ENCODE measurements around the gene ERC1. TPM values are rescaled to one million over a fixed set of nuclear protein-coding genes. Genes with fewer than 3 reads are reported as not detected.
"Not testable (repeated sequence)": the region's sequence is repeated elsewhere in the genome, so short reads cannot be mapped to it uniquely, and the experiment has no call there.

The ERC1 gene
- polyA plus RNA-seq, 4 donors = 35.3 to 43.4 (median 37.5) TPM

DNA sequence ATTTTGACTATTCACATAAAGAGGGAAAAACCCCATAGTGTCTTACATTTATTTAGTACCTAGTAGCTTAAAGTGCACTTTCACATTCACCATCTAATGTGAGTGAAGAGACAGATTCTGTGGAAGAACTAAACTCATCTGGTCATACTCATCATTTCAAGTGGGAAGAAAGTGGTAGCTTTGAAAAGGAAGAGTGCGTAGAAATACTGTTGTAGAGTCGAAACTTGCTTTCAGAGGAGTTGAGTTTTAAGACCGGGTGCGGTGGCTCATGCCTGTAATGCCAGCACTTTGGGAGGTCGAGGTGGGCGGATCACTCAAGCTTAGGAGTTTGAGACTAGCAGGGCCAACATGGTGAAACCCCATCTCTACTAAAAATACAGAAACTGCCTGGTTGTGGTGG lies 222.2 kb downstream of the ERC1 start:
- DNase-seq (ENCODE audit: low read depth in 4 of 4, low spot score in 2 of 4) = no peak

DNA sequence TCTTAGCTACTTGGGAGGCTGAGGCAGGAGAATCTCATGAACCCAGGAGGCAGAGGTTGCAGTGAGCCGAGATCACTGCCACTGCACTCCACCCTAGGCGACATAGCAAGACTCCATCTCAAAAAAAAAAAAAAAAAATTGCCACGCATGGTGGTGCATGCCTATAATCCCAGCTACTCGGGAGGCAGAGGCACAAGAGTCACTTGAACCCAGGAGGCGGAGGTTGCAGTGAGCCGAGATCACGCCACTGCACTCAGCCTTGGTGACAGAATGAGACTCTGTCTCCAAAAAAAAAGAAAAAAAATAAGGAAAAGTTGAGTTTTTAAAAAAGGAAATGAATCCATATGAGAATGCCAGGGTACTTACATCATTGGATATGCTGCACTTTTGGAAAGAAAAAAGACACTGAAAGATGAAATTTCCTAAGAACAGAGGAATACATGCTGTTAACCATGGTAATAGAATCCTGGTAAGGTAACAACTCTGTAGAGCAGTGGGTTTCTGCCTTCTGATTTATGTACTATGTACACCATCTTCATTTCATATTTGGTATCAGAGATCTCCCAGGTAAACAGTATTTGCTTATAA lies 222.7 kb downstream of the ERC1 start:
- no peak for DNase-seq (ENCODE audit: low read depth in 4 of 4, low spot score in 2 of 4)

DNA sequence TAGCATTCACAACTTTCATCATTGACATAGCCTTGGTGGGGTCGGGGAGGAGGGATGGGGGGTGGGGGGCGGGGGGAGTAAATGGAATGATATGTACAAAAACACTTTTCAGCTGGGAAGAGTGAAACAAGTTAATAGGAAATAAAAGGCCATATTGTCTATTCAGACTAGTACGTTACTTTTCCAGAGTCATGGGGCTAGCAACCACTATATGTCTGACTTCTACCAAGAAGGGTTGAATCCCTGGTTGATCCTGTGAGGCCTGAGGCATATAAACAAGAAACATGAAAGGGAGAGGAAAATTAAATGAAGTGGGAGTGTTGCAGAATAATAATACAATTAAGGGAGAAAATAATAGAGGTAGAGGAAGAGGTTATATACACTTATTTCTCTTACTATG lies 225.5 kb downstream of the ERC1 start:
- no peak for DNase-seq (ENCODE audit: low read depth in 4 of 4, low spot score in 2 of 4)

DNA sequence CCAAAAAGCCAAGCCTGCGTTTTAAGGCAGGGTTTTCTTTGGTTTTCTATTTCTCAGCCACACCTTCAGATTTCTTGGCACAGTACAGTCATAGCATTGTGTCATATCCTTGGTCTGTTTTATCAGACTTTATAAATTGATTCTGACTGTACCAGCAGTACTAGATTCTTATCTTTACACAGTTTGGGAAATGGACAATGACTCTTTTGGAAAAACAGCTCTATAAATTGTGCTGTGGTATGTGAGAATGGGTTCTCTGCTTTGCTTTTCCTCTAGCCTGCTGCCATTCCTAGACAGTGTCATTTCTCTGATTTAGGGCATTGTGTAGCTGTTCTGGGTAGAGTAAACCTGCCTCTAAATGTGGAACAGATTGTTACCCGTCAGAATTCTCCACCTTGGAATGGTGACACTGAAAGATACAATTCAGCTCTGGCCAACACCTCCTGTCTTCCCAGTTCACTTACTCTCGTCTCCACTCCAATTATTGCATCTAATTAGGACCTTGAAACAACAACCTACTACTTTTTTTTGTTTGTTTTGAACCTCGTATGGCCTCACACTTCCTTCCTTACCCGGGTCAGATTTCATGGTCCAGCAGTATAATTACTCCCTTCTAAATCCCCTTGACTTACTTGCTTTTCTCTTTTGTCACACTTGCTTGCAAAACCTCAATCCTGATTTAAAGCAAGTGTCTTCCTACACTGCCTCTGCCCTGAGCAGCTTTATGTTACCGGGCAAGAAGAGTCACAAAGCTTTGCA lies 226.3 kb downstream of the ERC1 start:
- peak in 2 of 4 donors; percentile 59 to 76 for DNase-seq (ENCODE audit: low read depth in 4 of 4, low spot score in 2 of 4)

DNA sequence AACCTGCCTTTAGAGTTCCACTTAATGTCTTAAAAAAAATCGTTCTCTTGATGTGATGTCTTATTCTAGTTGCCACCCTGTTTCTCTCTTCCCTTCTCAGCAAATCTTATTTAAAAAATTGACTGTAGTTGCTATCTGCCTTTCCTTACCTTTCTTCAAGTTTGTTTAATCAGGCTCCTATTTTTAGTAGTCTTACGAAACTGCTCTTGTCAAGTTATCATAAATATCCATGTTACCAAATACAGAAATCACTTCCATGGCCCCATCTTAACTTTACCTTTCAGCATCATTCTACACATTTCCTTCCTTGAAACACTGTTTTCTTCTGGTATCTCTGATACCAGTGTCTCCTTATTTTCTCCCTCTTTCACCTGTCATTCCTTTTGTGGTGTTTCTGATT lies 227.3 kb downstream of the ERC1 start:
- no peak for DNase-seq (ENCODE audit: low read depth in 4 of 4, low spot score in 2 of 4)

DNA sequence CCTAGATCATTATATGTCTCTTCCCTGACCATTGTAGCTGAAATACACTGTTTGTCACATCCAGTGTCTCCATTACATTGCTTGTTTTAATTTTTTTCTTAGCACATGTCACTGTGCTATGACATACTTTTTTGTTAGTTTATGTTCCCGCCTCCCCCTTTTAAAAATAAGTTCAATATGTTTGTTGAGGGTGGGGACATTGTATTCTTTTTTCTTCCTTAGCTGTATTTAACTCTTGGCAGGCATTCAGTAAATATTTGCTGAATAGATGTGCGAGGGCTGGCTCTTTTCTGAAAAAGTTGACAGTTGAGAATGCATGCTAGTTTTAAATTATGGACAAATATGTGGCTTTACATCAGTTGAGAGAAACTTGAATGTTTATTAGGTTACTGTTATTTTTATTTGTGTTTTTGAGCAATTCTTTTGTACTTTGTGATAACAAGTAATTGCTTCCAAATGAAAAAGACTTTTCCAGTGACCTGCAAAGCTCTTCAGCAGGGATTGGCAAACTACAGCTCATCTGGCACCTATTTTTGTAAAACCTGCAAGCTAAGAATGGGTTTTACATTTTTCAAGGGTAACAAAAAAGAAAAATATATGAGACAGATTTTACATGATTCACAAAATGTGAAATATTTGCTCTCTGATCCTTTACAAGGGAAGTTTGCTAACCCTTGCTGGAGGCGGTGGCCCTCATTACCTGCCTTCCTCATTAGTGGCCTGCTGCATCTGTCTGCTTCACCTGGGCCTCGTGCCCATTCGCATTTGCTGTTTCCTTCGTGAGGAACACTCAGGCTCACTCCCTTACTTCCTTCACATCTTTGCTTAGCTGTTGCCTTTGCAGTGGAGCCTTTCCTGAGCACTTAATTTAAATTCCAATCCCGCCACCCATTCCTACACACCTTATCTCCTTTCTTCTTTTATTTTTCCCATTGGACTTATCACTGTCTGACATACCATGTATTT lies 229.4 kb downstream of the ERC1 start:
- DNase-seq (ENCODE audit: low read depth in 4 of 4, low spot score in 2 of 4) = no peak

DNA sequence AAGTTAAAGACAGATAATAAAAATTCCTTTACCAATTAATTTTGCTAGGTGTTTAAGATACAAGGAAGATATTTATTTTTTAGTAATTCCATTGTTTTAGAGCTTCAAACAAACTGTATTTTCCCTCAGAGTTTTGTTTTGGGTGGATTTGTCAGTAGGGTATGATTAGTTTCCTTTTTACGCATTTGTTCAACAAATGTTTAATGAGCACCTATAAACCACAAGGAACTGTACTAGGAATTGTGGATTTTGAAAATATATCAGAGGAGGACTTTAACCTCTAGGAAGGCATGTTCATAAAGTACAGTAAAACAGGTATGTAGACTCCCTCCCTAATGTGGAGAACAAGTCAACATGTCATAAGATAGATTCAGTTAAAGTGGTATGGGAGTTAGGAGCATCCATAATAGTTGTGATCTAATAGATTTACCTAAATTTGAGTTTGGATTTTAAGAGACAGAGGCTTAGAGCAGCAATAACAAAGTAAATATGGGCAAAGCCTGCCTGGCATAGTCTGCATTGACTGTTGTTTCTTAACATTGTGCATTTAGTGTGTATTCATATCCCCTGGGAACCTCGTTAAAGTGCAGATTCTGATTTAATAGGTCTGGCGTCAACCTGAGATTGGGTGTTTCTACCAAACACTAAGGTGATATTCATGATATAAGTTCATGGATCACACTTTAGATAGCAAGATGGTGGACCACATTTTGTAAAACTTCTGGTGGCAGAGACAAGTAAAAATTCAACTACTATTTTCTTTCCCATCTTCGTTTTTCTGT lies 232.0 kb downstream of the ERC1 start:
- no peak for DNase-seq (ENCODE audit: low read depth in 4 of 4, low spot score in 2 of 4)

DNA sequence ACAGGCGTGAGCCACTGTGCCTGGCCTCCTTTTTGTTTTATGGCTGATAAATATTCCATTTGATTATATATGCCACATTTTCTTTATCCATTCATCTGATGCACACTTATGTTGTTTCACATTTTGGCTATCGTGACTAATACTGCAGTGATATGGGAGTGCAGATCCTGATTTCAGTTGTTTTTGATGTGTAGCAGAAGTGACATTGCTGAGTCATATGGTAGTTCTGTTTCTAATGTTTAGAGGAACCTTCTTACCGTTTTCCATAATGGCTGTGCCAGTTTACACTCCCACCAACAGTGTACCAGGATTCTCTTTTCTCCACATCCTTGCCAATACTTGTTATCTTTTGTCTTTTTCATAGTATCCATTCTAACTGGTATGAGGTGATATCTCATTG lies 235.9 kb downstream of the ERC1 start:
- DNase-seq (ENCODE audit: low read depth in 4 of 4, low spot score in 2 of 4) = no peak

DNA sequence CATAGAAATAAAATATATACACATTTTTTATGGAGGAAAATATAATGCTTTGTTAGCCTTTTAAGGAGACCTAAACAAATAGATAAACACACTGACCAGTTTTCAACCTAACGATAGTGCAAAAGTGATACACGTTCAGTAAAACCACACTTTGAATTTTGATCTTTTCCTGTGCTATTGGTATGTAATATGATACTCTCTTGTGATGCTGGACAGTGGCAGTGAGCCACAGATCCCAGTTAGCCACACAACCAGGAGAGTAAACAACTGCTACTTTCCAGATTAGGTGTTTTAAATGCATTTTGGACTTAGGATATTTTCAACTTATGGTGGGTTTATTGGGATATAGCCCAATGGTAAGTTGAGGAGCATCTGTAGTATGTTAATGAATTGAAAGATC lies 243.1 kb downstream of the ERC1 start:
- no peak for DNase-seq (ENCODE audit: low read depth in 4 of 4, low spot score in 2 of 4)

DNA sequence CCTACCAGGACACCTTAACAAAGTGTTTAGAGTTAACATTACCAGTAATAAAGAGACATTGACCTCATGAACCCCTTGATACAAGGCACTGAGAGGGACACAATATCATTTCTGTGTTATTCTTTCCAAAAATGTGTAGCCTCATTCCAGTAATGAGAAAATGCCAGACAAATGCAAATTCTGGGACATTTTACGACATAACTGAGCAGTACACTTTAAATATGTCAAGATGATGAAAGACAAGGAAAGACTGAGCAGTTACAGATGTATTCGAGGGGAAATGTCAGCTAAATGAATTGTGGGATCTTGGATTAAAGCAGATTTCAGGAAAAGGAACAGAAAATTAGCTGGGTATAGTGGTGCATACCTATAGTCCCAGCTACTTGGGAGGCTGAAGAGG lies 255.6 kb downstream of the ERC1 start:
- DNase-seq (ENCODE audit: low read depth in 4 of 4, low spot score in 2 of 4) = peak in 1 of 4 donors; percentile 9

DNA sequence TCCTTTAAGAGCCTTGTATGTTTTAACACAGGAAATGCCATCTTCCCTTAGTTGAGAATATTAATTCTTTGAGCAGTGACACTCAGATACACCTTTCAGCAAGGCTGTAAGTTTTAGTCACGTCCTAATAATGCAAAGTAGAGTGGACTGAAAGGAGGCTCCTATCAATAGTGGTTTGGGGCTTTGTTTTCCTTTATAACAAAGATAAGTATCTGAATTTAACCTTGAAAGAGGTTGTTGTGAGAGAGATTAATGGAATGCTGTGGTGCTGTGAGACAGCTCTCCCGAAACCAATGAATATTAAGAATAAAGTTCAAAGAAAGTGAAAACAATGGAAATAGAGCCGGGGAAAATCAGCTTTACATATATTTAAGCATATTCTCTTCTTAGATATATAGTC lies 259.6 kb downstream of the ERC1 start:
- DNase-seq (ENCODE audit: low read depth in 4 of 4, low spot score in 2 of 4) = no peak

DNA sequence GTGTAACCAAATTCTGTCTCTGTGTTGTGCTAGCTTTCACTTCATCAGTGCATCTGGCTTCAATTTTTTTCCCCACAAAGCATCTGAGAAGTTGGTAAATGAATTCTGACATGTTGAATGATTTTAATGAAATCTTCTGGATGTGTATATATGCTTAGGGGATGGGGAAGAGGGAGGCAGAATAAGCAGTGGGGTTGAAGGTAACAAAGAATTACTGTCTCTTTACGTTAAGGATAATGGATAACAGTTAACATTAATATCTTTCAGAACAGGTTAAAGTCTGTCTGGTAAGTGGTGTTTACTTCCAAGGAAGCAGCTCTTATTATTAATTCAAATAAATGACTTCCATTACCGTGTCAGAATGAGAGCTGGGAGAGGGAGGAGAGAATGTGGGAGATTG lies 261.7 kb downstream of the ERC1 start:
- DNase-seq (ENCODE audit: low read depth in 4 of 4, low spot score in 2 of 4) = no peak

DNA sequence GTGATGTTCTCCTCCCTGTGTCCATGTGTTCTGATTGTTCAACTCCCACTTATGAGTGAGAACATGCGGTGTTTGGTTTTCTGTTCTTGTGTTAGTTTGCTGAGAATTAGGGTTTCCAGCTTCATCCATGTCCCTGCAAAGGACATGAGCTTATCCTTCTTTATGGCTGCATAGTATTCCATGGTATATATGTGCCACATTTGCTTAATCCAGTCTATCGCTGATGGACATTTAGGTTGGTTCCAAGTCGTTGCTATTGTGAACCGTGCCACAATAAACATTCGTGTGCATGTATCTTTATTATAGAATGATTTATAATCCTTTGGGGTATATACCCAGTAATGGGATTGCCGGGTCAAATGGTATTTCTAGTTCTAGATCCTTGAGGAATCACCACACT lies 264.1 kb downstream of the ERC1 start:
- not testable (repeated sequence) for DNase-seq (ENCODE audit: low read depth in 4 of 4, low spot score in 2 of 4)

DNA sequence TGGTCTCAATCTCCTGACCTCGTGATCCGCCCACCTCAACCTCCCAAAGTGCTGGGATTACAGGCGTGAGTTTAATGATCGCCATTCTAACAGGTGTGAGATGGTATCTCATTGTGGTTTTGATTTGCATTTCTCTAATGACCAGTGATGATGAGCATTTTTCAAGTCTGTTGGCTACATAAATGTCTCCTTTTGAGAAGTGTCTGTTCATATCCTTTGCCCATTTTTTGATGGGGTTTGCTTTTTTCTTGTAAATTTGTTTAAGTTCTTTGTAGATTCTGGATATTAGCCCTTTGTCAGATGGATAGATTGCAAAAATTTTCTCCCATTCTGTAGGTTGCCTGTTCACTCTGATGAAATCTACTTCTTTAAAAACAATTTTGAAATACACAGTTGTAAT lies 264.8 kb downstream of the ERC1 start:
- not testable (repeated sequence) for DNase-seq (ENCODE audit: low read depth in 4 of 4, low spot score in 2 of 4)

DNA sequence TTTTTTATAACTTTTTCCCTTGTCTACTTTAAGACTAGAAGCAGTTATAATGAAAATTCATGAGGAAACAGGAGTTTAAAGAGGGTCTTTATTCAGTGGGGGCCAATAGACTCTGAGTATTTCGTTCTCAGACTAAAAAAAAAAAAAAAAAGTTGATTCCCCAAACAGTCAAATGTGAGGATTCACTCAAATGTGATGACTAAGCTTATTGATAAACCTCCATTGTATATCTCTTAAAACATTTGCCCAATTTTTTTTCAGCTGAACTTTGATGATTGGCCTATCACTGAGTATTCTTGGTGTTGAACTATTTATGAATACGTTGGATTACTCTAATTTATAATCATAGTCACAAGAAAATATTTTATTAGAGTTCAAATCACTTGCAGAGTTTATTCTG lies 265.3 kb downstream of the ERC1 start:
- DNase-seq (ENCODE audit: low read depth in 4 of 4, low spot score in 2 of 4) = no peak

DNA sequence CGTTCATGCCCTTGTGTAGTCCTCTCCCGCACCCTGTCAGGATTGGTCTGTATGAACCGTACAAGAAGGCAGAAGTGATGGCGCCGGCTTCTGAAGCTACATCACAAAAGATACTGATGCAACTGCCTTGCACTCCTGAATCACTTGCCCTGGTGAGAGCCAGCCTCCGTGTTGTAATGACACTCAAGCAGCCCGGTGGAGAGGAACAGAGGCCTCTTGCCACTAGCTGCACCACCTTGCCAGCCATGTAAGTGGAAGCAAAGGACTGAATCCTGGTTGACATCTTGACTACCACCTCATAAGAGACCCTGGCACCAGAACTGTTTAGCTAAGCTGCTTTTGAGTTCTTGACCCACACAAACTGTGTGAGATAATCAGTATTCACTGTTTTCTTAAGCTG lies 266.0 kb downstream of the ERC1 start:
- no peak for DNase-seq (ENCODE audit: low read depth in 4 of 4, low spot score in 2 of 4)

DNA sequence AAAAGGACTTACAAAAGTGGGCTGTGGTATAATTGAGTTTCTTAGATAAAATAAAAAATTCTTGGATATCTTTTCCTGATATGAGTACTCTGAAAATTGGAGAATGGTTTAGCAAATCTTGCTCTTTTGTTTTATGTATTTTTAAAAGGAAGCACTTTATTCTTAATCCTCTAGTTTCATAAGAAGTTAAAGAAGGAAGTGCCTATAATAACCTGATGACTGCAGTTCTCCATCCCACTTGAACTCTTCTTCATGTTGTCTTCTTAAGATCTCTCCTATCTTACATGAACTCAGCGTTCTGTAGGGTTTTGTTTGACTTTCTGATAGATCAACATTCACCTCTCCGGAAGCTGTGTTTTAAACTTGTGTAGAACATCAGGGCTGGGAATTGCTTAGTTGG lies 271.0 kb downstream of the ERC1 start:
- DNase-seq (ENCODE audit: low read depth in 4 of 4, low spot score in 2 of 4) = no peak

DNA sequence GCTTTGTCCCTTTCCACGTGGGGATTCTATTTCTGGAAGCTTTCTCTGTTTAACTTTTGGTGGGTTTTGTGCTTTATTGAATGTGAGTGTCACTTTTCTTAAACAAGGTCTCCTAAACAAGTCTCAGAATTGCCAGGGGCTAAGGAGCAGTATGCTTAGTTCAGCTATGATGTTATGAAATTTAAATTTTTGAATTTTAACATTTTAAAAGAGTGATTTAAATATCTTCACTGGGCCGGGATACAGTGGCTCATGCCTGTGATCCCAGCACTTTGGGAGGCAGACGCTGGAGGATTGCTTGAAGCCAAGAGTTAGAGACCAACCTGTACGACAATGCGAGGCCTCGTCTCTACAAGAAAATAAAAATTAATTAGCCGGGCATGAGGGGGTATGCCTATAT lies 276.2 kb downstream of the ERC1 start:
- DNase-seq (ENCODE audit: low read depth in 4 of 4, low spot score in 2 of 4) = no peak

DNA sequence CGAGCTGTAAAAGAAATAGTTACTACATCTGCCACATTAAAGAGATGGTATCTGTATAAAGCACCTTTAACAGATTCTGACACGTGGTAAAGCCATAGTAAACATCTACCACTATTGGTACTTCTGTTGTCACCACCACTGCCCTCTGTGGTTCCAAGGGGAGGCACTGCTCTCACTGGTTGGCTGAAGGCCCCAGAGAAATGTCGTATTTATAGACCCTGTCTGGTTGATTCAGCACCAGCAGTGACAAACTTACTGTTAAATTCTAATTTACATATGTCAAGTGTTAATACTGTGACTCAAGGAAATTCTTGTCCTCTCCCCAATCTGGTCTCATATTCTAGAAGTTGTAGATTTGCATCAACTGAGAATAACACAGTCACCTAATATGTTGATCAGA lies 281.1 kb downstream of the ERC1 start:
- no peak for DNase-seq (ENCODE audit: low read depth in 4 of 4, low spot score in 2 of 4)

DNA sequence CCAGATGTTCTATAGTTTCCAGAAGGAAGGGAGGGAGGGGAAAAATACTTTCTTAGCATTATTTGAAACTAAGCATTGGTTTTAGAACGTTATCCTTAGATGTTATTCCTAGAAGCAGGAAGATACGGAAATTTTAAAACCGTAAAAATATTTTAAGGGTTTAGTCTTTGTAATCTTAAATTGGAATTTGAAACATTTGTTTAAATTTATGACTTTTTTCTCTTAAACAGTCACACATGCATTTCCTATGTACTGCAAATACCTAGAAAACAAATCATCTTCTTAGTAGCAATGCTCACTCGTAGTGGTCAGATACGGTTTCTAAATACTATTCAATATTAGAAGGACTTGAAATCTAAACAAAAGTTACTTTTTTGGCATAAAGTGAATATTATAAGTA lies 282.0 kb downstream of the ERC1 start:
- no peak for DNase-seq (ENCODE audit: low read depth in 4 of 4, low spot score in 2 of 4)

DNA sequence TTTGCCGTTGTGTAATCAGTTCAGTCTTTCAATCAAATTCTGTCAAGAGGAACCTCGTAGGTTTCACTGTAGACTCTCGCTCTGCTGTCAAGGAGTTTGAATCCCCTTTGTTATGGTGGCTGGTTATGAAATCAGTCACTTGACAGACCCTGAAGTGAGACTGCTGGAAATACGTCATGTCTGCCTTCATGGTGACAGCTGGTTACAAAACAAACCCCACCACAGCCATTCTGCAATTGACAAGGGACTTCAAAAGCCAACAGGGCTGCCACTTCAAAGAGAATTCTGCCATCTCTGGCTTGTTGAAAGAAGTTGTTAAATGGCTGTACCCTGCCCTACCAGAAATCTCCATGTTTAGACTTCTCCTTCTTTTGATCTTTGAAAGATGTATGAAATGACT lies 286.9 kb downstream of the ERC1 start:
- DNase-seq (ENCODE audit: low read depth in 4 of 4, low spot score in 2 of 4) = no peak

Data from left renal cortex interstitium (tissue), 4 donors.